ENCODE results near the gene ARID1B. TPM values are rescaled to one million over a fixed set of nuclear protein-coding genes. Genes with fewer than 3 reads are reported as not detected.

ARID1B gene
- total and polyA plus RNA-seq, 9 of the 15 experiments (the other 6 are each of a cell fraction or from before 2014, with no cell fraction given), result 12.5 to 50.5 (median 25.8) TPM

DNA sequence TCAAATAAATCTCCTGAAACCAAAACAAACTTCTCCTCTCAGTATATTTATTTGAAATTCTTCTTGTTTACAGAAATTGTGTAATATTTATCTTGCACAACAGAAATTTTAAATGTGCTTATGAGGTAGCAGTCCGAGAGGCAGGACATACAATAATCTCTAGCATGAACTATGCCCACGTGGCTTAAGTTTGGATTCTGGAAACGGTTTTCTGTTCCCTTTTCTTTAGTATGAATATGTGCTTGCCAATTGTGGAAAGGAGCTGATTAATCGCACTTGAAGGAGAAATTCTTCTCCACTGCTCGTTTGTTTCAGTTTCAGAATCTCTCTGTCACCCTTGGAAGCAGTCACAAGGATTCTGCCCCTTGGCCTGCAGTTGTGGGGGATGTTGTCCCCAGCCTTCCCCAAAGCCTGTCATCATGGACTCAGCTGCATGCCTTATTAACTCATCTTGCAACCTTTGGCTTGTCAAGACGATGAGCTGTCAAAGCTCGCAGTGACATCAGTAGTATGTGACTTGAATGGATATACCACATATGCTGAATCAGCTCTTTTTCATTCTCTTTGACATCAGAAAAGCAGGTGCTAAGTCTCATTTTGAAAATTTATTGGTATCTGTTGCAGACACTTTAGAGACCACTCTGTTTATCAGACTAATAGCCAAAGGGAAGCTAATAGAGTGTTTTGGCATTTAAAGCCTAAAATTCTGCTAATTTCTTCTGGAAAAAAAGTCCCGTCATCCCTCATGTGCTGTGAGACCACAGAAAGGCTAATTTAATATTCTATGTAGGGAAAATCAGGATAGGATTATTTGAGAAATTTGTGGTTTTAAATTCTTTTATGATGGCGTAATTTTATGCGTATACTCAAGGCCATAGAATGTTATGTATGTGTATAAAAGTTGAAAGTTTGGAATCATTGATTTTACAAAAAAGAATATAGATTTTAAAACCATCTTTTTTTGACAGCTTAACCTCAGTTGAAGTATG is 186.8 kb downstream of the ARID1B start:
- peaks cover 34% of the 10 kb centered on the region for H3K79me2 ChIP-seq (ENCODE audit: control insufficient read depth, insufficient read depth, low read length)
- no peak overlapping the region for H3K9ac ChIP-seq (ENCODE audit: insufficient read depth in 1 of 2, low read depth in 2 of 2, low read length in 2 of 2)
- H3K27ac ChIP-seq (ENCODE audit: extremely low read depth, low read depth, low read length), result no peak overlapping the region
- in situ Hi-C loops (cut with MboI), result no loop called here
- 59% methylated on average over 10 of the region's 10 CpGs for WGBS (ENCODE audit: insufficient coverage, low coverage, missing lambda C conversion rate)
- peak in 1 of 4 experiments; percentile 55 for DNase-seq (ENCODE audit: extremely low read depth in 1 of 4, low spot score in 3 of 4)
- no peak overlapping the region for H2AFZ ChIP-seq (ENCODE audit: low read depth, low read length)
- H3K9me3 ChIP-seq (replicated peaks; ENCODE audit: control insufficient read depth, insufficient read depth, low read depth, low read length), result no peaks in the 10 kb centered on the region
- no peaks in the 10 kb centered on the region for H3K36me3 ChIP-seq (ENCODE audit: control insufficient read depth, insufficient read depth, low read length)
- H4K20me1 ChIP-seq (replicated peaks; ENCODE audit: control insufficient read depth, insufficient read depth, low read length), result peaks cover 11% of the 10 kb centered on the region; the same call in 1 of the 2 replicates
- no peak overlapping the region for H3K4me3 ChIP-seq
- peak overlapping the region; percentile 29 for H3K4me2 ChIP-seq (ENCODE audit: insufficient read depth, low read length)
- intact Hi-C loops (cut with micrococcal nuclease), result no loop called here
- FAIRE-seq, result no peak
- no peaks in the 10 kb centered on the region for H3K9me1 ChIP-seq (ENCODE audit: control insufficient read depth, insufficient read depth, low read length)
- ATAC-seq, result peak; percentile 72
- peaks cover 0 to 4% of the 10 kb centered on the region in 2 experiments; a peak in 2 of 5 replicates for H3K4me1 ChIP-seq (replicated peaks in 1 of 2; ENCODE audit: control insufficient read depth in 2 of 2, insufficient read depth in 2 of 2, low read length in 2 of 2)
- CTCF ChIA-PET (ENCODE audit: low intra/inter-chr PET ratio), result no interaction called here
- POLR2A ChIA-PET, result interaction anchor here (0.7 to 1.4 kb wide), 7 partner anchors 9 to 53 kb away, joined by 3 to 5 read pairs (median 3); no protein-coding TSS in a partner anchor
- no peaks in the 10 kb centered on the region for H3K27me3 ChIP-seq (ENCODE audit: control insufficient read depth in 2 of 2, insufficient read depth in 2 of 2, low read length in 2 of 2)
- BruUV-seq (replicated peaks), result no TSS peak
- TF ChIP-seq FOXJ3 (CRISPR knock-in tag; IDR thresholded peaks at IDR 0.05), result no peak
- TF ChIP-seq, protein P1, sequence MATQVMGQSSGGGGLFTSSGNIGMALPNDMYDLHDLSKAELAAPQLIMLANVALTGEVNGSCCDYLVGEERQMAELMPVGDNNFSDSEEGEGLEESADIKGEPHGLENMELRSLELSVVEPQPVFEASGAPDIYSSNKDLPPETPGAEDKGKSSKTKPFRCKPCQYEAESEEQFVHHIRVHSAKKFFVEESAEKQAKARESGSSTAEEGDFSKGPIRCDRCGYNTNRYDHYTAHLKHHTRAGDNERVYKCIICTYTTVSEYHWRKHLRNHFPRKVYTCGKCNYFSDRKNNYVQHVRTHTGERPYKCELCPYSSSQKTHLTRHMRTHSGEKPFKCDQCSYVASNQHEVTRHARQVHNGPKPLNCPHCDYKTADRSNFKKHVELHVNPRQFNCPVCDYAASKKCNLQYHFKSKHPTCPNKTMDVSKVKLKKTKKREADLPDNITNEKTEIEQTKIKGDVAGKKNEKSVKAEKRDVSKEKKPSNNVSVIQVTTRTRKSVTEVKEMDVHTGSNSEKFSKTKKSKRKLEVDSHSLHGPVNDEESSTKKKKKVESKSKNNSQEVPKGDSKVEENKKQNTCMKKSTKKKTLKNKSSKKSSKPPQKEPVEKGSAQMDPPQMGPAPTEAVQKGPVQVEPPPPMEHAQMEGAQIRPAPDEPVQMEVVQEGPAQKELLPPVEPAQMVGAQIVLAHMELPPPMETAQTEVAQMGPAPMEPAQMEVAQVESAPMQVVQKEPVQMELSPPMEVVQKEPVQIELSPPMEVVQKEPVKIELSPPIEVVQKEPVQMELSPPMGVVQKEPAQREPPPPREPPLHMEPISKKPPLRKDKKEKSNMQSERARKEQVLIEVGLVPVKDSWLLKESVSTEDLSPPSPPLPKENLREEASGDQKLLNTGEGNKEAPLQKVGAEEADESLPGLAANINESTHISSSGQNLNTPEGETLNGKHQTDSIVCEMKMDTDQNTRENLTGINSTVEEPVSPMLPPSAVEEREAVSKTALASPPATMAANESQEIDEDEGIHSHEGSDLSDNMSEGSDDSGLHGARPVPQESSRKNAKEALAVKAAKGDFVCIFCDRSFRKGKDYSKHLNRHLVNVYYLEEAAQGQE (IDR thresholded peaks at IDR 0.05; ENCODE audit: borderline replicate concordance), result no peak
- TF ChIP-seq, protein P1 (CRISPR knock-in tag; IDR thresholded peaks at IDR 0.05; ENCODE audit: low read depth), result no peak
